ENCODE results near the gene ABCG8. TPM values are rescaled to one million over a fixed set of nuclear protein-coding genes. Genes with fewer than 3 reads are reported as not detected.

Gene ABCG8
- total and polyA plus RNA-seq, 10 of the 15 experiments (the other 5 are each of a cell fraction or from before 2014, with no cell fraction given): not detected

GRCh38 chr2:43824951-43825493, 13.7 kb upstream of the ABCG8 start (continued):
- no peak for TF ChIP-seq NKRF (conservative IDR thresholded peaks at IDR 0.05)

- RAD21 ChIA-PET (ENCODE audit: unreplicated experiment): no interaction called here
- POLR2A ChIA-PET: no interaction called here
- SMC1A ChIA-PET (ENCODE audit: uncharacterized antibody, unreplicated experiment): interaction anchor here (0.8 kb wide), 1 partner anchor 431 kb away, joined by 6 read pairs; no protein-coding TSS in a partner anchor
- Histone ChIP-seq H3K79me2 (ENCODE audit: control insufficient read depth, insufficient read depth, low read length) (no peaks in the 10 kb centered on the region), H2AFZ (ENCODE audit: control insufficient read depth, low read depth, low read length) (no peak overlapping the region), H3K4me2 (ENCODE audit: control insufficient read depth, insufficient read depth) (no peak overlapping the region), H3K27ac (ENCODE audit: control insufficient read depth, insufficient read depth) (no peak overlapping the region), H3K4me3 (no peak overlapping the region), H3K9ac (ENCODE audit: control insufficient read depth, insufficient read depth, low read length) (no peak overlapping the region), H4K20me1 (ENCODE audit: control insufficient read depth, insufficient read depth) (no peaks in the 10 kb centered on the region), H3K9me3 (replicated peaks; ENCODE audit: control insufficient read depth, insufficient read depth, low read length) (no peaks in the 10 kb centered on the region), H3K36me3 (ENCODE audit: control insufficient read depth in 2 of 2, insufficient read depth in 2 of 2, low read length in 1 of 2) (no peaks in the 10 kb centered on the region), H3K4me1 (ENCODE audit: control insufficient read depth, insufficient read depth, low read length) (no peaks in the 10 kb centered on the region), H3K27me3 (replicated peaks in 1 of 2; ENCODE audit: control insufficient read depth in 2 of 2, insufficient read depth in 2 of 2, low read length in 1 of 2) (no peaks in the 10 kb centered on the region; a peak in 1 of 4 replicates)
- BruUV-seq (replicated peaks): no TSS peak
- intact Hi-C loops (cut with micrococcal nuclease; ENCODE audit: unreplicated experiment) (no loop called here), in situ Hi-C loops (cut with MboI) (no loop called here)
- WGBS (ENCODE audit: insufficient coverage, insufficient replicate concordance, low lambda C conversion rate, missing lambda C conversion rate): 32% methylated on average over 3 of the region's 3 CpGs
- FAIRE-seq (no peak), DNase-seq (ENCODE audit: low read depth, low spot score) (no peak), ATAC-seq (no peak)
- no peak for TF ChIP-seq CBX3 (IDR thresholded peaks at IDR 0.05; ENCODE audit: borderline replicate concordance, low read depth)
- TF ChIP-seq IRF4 (IDR thresholded peaks at IDR 0.05; ENCODE audit: low read depth, low read length): no peak
- TF ChIP-seq JUND (IDR thresholded peaks at IDR 0.05; ENCODE audit: low read depth, low read length): no peak
- CTCF ChIA-PET: interaction anchor here (0.6 kb wide), 1 partner anchor 639 kb away, joined by 3 read pairs; no protein-coding TSS in a partner anchor
Observed at GRCh38 chr2:43825841-43826240, 12.9 kb upstream of the ABCG8 start.
